ENCODE data around the gene SPATA17.

DNA sequence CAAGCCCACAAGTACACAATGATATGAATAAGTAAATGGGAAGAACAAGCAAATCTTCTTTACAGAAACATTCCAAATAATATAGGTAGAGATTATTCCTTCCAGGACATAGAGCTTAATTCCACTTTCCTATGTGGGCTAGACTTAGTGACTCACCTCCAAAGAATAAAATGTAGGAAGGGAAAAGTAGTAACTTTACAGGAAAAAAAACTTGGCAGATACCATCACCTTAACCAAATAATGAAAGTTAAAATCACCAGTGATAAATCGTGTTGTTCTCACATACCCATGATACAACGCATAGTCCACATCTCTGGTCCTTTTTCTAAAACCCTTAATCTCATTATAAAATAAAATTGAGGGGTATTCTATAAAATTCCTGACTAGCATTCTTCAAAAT, 260.8 kb downstream of the SPATA17 start:
- TF ChIP-seq, protein P1, sequence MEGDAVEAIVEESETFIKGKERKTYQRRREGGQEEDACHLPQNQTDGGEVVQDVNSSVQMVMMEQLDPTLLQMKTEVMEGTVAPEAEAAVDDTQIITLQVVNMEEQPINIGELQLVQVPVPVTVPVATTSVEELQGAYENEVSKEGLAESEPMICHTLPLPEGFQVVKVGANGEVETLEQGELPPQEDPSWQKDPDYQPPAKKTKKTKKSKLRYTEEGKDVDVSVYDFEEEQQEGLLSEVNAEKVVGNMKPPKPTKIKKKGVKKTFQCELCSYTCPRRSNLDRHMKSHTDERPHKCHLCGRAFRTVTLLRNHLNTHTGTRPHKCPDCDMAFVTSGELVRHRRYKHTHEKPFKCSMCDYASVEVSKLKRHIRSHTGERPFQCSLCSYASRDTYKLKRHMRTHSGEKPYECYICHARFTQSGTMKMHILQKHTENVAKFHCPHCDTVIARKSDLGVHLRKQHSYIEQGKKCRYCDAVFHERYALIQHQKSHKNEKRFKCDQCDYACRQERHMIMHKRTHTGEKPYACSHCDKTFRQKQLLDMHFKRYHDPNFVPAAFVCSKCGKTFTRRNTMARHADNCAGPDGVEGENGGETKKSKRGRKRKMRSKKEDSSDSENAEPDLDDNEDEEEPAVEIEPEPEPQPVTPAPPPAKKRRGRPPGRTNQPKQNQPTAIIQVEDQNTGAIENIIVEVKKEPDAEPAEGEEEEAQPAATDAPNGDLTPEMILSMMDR (IDR thresholded peaks at IDR 0.05), result no peak
- TF ChIP-seq POLR2A (IDR thresholded peaks at IDR 0.05), result no peak

Data from uterus (tissue), 2 donors.